Renal pelvis (tissue), 4 donors: ENCODE measurements around the gene ACOT11. TPM values are rescaled to one million over a fixed set of nuclear protein-coding genes. Genes with fewer than 3 reads are reported as not detected.

Source experiments
- DNase-seq: peaks from one replicate; pipeline ENCODE4 v3.0.0-alpha.2; 2013
- polyA plus RNA-seq, 3 donors: library from polyadenylated mRNA; unstranded; fragments of 120-200 nt; gene quantifications; one replicate each; pipeline ENCODE4 v1.2.1, GENCODE V29; 2013; ENCODE audit not compliant: insufficient read length in 3 of 3

ACOT11 gene
- polyA plus RNA-seq, 3 donors: 14.2 to 20.2 (median 16.0) TPM

- DNase-seq: no peak
These were observed 35.8 kb downstream of the ACOT11 start for GRCh38 chr1:54583871-54584270.

- no peak for DNase-seq
These were observed 36.5 kb downstream of the ACOT11 start for GRCh38 chr1:54584575-54584974.

GRCh38 chr1:54585181-54586066 is 37.4 kb downstream of the ACOT11 start:
- DNase-seq: no peak

- no peak for DNase-seq
These were observed 40.3 kb downstream of the ACOT11 start for GRCh38 chr1:54588377-54588776.

GRCh38 chr1:54591127-54591756 is 43.2 kb downstream of the ACOT11 start:
- DNase-seq: no peak

GRCh38 chr1:54593571-54594160 is 45.6 kb downstream of the ACOT11 start:
- no peak for DNase-seq

GRCh38 chr1:54594463-54594862 is 46.4 kb downstream of the ACOT11 start:
- no peak for DNase-seq

GRCh38 chr1:54595956-54596498 is 48.0 kb downstream of the ACOT11 start:
- no peak for DNase-seq

- no peak for DNase-seq
These were observed 48.7 kb downstream of the ACOT11 start for GRCh38 chr1:54596756-54597155.

- no peak for DNase-seq
These were observed 49.5 kb downstream of the ACOT11 start for GRCh38 chr1:54597455-54598030.

GRCh38 chr1:54599211-54599823 is 51.3 kb downstream of the ACOT11 start:
- no peak for DNase-seq

GRCh38 chr1:54600947-54601721 is 53.1 kb downstream of the ACOT11 start:
- DNase-seq: peak; percentile 72

- DNase-seq: no peak
These were observed 53.7 kb downstream of the ACOT11 start for GRCh38 chr1:54601730-54602129.

- no peak for DNase-seq
These were observed 54.5 kb downstream of the ACOT11 start for GRCh38 chr1:54602554-54602953.

- no peak for DNase-seq
These were observed 55.2 kb downstream of the ACOT11 start for GRCh38 chr1:54603241-54603640.

GRCh38 chr1:54604051-54604450 is 56.0 kb downstream of the ACOT11 start:
- no peak for DNase-seq

GRCh38 chr1:54604572-54605370 is 56.7 kb downstream of the ACOT11 start:
- no peak for DNase-seq

GRCh38 chr1:54606096-54606989 is 58.3 kb downstream of the ACOT11 start:
- no peak for DNase-seq

GRCh38 chr1:54606990-54607325 is 58.9 kb downstream of the ACOT11 start:
- no peak for DNase-seq
